GM23338 (cell line): ENCODE data around the gene RASA3. TPM values are rescaled to one million over a fixed set of nuclear protein-coding genes. Genes with fewer than 3 reads are reported as not detected.
A peak's percentile ranks its signal among the peaks of the same experiment; 100 is the strongest.

Experiments used
- ATAC-seq: fragments of 200-7000 bp; cut with Tn5 transposase; 3 replicates; pipeline ENCODE4 v1.9.1; 2020
- DNase-seq: peaks from one replicate; pipeline ENCODE4 v3.0.0-alpha.2; 2015; ENCODE audit warnings: low spot score
- H2AFZ ChIP-seq: fragments of 200-600 bp; sonication (generic); 2 replicates; pipeline ENCODE4 v1.8.0; 2016; ENCODE audit warnings: antibody characterized with exemption, mild to moderate bottlenecking, moderate library complexity
- H3F3A ChIP-seq: fragments of 200-600 bp; sonication (generic); replicated peaks from 2 replicates; pipeline ENCODE4 v1.8.0; 2017; ENCODE audit warnings: antibody characterized with exemption, mixed run types, low read depth
- H3K27ac ChIP-seq: fragments of 200-600 bp; sonication (generic); 2 replicates; pipeline ENCODE4 v1.6.1; 2016; ENCODE audit warnings: low read depth
- H3K27me3 ChIP-seq: fragments of 200-600 bp; sonication (generic); 2 replicates; pipeline ENCODE4 v1.8.0; 2016; ENCODE audit warnings: mild to moderate bottlenecking, mixed run types, moderate library complexity; ENCODE audit not compliant: insufficient read depth
- H3K36me3 ChIP-seq: fragments of 200-600 bp; sonication (generic); 2 replicates; pipeline ENCODE4 v1.8.0; 2016; ENCODE audit warnings: mild to moderate bottlenecking; ENCODE audit not compliant: insufficient read depth
- H3K4me1 ChIP-seq: fragments of 200-600 bp; sonication (generic); 2 replicates; pipeline ENCODE4 v1.8.0; 2016; ENCODE audit warnings: mild to moderate bottlenecking, moderate library complexity; ENCODE audit not compliant: insufficient read depth
- H3K4me2 ChIP-seq: fragments of 200-600 bp; sonication (generic); 2 replicates; pipeline ENCODE4 v1.7.1; 2017; ENCODE audit warnings: mixed run types
- H3K4me3 ChIP-seq: fragments of 200-600 bp; sonication (generic); 2 replicates; pipeline ENCODE4 v1.6.1; 2016; ENCODE audit warnings: mixed run types
- H3K79me2 ChIP-seq: fragments of 200-600 bp; sonication (generic); replicated peaks from 2 replicates; pipeline ENCODE4 v1.8.0; 2017; ENCODE audit warnings: mild to moderate bottlenecking; ENCODE audit not compliant: insufficient read depth
- H3K9me2 ChIP-seq: fragments of 200-600 bp; sonication (generic); 2 replicates; pipeline ENCODE4 v1.8.0; 2017; ENCODE audit not compliant: insufficient read depth
- H4K20me1 ChIP-seq: fragments of 200-600 bp; sonication (generic); replicated peaks from 2 replicates; pipeline ENCODE4 v1.8.0; 2017; ENCODE audit warnings: mild to moderate bottlenecking; ENCODE audit not compliant: insufficient read depth
- H3K27ac Mint-ChIP-seq: 2 replicates; pipeline ENCODE4 v1.8.0; 2020; ENCODE audit warnings: inconsistent platforms, mild to moderate bottlenecking, moderate library complexity, mixed read lengths
- H3K27me3 Mint-ChIP-seq: 3 replicates; pipeline ENCODE4 v1.8.0; 2022; ENCODE audit warnings: low read depth, mild to moderate bottlenecking, moderate library complexity, mixed read lengths, inconsistent platforms; ENCODE audit not compliant: insufficient read depth, poor library complexity
- H3K36me3 Mint-ChIP-seq: 3 replicates; pipeline ENCODE4 v1.8.0; 2021; ENCODE audit warnings: low read depth, mild to moderate bottlenecking, inconsistent platforms, moderate library complexity, mixed read lengths
- H3K4me1 Mint-ChIP-seq: 3 replicates; pipeline ENCODE4 v1.8.0; 2020; ENCODE audit warnings: mild to moderate bottlenecking, inconsistent platforms, mixed read lengths
- H3K4me3 Mint-ChIP-seq: 3 replicates; pipeline ENCODE4 v1.8.0; 2021; ENCODE audit warnings: moderate library complexity, mild to moderate bottlenecking, inconsistent platforms, mixed read lengths
- H3K9me3 Mint-ChIP-seq: 3 replicates; pipeline ENCODE4 v1.8.0; 2020; ENCODE audit warnings: moderate library complexity, mild to moderate bottlenecking, inconsistent platforms, mixed read lengths
- ETS1 ChIP-seq: IDR thresholded peaks from 2 replicates; pipeline ENCODE4 v1.6.1; 2016; ENCODE audit warnings: antibody characterized with exemption
- JUNB ChIP-seq: IDR thresholded peaks from one replicate; pipeline ENCODE4 v1.6.1; 2016; ENCODE audit warnings: antibody characterized with exemption; ENCODE audit not compliant: unreplicated experiment
- STAT1 ChIP-seq: IDR thresholded peaks from one replicate; pipeline ENCODE4 v1.6.1; 2016; ENCODE audit warnings: antibody characterized with exemption; ENCODE audit not compliant: unreplicated experiment
- ZNF114 ChIP-seq: fragments of 250-450 bp; sonication (Bioruptor Pico); IDR thresholded peaks from 2 replicates; pipeline ENCODE4 v1.5.0; 2020; ENCODE audit warnings: mild to moderate bottlenecking, moderate library complexity
- ZNF331 ChIP-seq: fragments of 250-450 bp; sonication (Bioruptor Pico); IDR thresholded peaks from 2 replicates; pipeline ENCODE4 v1.5.0; 2020; ENCODE audit warnings: low read depth, mild to moderate bottlenecking, moderate library complexity
- polyA plus RNA-seq: library from polyadenylated mRNA; unstranded; fragments of >200 nt; fragmentation: Nextera tagmentation; extraction: Ambion mirVana; gene quantifications from 2 replicates; pipeline ENCODE4 v1.2.1, GENCODE V29; 2016
- total RNA-seq: library from RNA; depleted of rRNA; stranded (reverse); fragments of >200 nt; shearing (Covaris generic); gene quantifications from 2 replicates; pipeline ENCODE4 v1.2.3, GENCODE V29; 2014
- TF ChIP-seq, protein P1 (sequence below): IDR thresholded peaks from one replicate; pipeline ENCODE4 v1.6.1; 2018; ENCODE audit warnings: antibody characterized with exemption; ENCODE audit not compliant: unreplicated experiment
- TF ChIP-seq, protein P2 (sequence below), 2 experiments: fragments of 200-600 bp in 1 of 2; sonication (generic) in 1 of 2; conservative IDR thresholded peaks; 2 replicates each; pipeline versions ENCODE4 v1.5.1 to v1.6.1; 2016 to 2017; ENCODE audit warnings: antibody characterized with exemption in 2 of 2, low read depth in 2 of 2, mild to moderate bottlenecking in 2 of 2, moderate library complexity in 1 of 2

Gene RASA3
- total and polyA plus RNA-seq, 2 experiments from 2014 or later, result 11.2 to 20.7 TPM

DNA sequence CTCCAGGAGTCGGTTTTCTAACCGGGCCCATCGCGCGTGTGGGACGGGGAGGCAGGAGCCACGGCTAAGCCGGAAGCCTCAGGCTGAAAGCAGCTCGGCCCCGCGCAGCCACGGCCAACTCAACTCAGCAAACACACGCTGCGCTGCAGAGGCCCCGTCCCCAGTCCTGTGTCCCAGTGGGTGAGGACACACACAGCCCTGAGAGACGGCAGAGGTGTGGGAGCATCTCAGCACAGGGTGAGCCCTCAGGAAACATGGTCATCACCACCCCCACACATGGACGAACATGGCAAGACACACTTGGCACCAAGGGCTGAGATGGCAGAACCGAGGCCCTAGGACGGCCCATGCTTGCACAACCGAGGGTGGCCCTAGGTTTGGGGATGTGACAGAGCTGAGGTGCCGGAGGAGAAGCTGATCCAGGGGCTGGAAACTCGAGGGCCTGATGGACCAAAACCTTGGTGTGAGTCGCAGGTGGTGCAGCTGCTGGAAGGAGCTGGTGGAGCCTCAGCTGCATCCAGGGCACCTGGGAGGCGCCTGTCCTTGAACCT is 129.6 kb downstream of the RASA3 start:
- ATAC-seq, result no peak
- no peak overlapping the region for H3K4me3 ChIP-seq
- H3K27me3 ChIP-seq, result no peaks in the 10 kb centered on the region
- H3K27ac ChIP-seq, result no peak overlapping the region
- H3F3A ChIP-seq, result no peaks in the 10 kb centered on the region
- no peak overlapping the region for H2AFZ ChIP-seq
- no peaks in the 10 kb centered on the region for H3K9me3 Mint-ChIP-seq
- no peak for DNase-seq
- no peak overlapping the region for H3K4me3 Mint-ChIP-seq
- H4K20me1 ChIP-seq, result no peaks in the 10 kb centered on the region
- no peak overlapping the region for H3K4me2 ChIP-seq
- no peaks in the 10 kb centered on the region for H3K4me1 ChIP-seq
- no peaks in the 10 kb centered on the region for H3K4me1 Mint-ChIP-seq
- H3K36me3 ChIP-seq, result no peaks in the 10 kb centered on the region
- H3K27me3 Mint-ChIP-seq, result peaks cover 4% of the 10 kb centered on the region
- no peaks in the 10 kb centered on the region; the same call in 2 of the 3 replicates for H3K36me3 Mint-ChIP-seq
- H3K9me2 ChIP-seq, result no peaks in the 10 kb centered on the region
- TF ChIP-seq JUNB, result no peak
- TF ChIP-seq ETS1, result no peak
- TF ChIP-seq ZNF114 (CRISPR knock-in tag), result no peak
- TF ChIP-seq, protein P1, sequence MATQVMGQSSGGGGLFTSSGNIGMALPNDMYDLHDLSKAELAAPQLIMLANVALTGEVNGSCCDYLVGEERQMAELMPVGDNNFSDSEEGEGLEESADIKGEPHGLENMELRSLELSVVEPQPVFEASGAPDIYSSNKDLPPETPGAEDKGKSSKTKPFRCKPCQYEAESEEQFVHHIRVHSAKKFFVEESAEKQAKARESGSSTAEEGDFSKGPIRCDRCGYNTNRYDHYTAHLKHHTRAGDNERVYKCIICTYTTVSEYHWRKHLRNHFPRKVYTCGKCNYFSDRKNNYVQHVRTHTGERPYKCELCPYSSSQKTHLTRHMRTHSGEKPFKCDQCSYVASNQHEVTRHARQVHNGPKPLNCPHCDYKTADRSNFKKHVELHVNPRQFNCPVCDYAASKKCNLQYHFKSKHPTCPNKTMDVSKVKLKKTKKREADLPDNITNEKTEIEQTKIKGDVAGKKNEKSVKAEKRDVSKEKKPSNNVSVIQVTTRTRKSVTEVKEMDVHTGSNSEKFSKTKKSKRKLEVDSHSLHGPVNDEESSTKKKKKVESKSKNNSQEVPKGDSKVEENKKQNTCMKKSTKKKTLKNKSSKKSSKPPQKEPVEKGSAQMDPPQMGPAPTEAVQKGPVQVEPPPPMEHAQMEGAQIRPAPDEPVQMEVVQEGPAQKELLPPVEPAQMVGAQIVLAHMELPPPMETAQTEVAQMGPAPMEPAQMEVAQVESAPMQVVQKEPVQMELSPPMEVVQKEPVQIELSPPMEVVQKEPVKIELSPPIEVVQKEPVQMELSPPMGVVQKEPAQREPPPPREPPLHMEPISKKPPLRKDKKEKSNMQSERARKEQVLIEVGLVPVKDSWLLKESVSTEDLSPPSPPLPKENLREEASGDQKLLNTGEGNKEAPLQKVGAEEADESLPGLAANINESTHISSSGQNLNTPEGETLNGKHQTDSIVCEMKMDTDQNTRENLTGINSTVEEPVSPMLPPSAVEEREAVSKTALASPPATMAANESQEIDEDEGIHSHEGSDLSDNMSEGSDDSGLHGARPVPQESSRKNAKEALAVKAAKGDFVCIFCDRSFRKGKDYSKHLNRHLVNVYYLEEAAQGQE, result no peak
- TF ChIP-seq ZNF331, result no peak
- no peaks in the 10 kb centered on the region for H3K79me2 ChIP-seq
- H3K27ac Mint-ChIP-seq, result no peak overlapping the region

- ATAC-seq (peak; percentile 68), DNase-seq (peak; percentile 34)
- H2AFZ ChIP-seq, result no peak overlapping the region
- H3K27me3 ChIP-seq, result no peaks in the 10 kb centered on the region
- no peaks in the 10 kb centered on the region for H3K4me1 Mint-ChIP-seq
- no peaks in the 10 kb centered on the region; the same call in 2 of the 3 replicates for H3K36me3 Mint-ChIP-seq
- H3K4me2 ChIP-seq, result no peak overlapping the region
- no peak overlapping the region for H3K4me3 ChIP-seq
- H3K9me2 ChIP-seq, result no peaks in the 10 kb centered on the region
- no peak overlapping the region for H3K27ac ChIP-seq
- no peak overlapping the region for H3K4me3 Mint-ChIP-seq
- peaks cover 2% of the 10 kb centered on the region for H3K27me3 Mint-ChIP-seq
- H3K79me2 ChIP-seq, result no peaks in the 10 kb centered on the region
- no peaks in the 10 kb centered on the region for H3K4me1 ChIP-seq
- H3K9me3 Mint-ChIP-seq, result no peaks in the 10 kb centered on the region
- H3K27ac Mint-ChIP-seq, result no peak overlapping the region
- no peaks in the 10 kb centered on the region for H4K20me1 ChIP-seq
- H3K36me3 ChIP-seq, result no peaks in the 10 kb centered on the region
- no peaks in the 10 kb centered on the region for H3F3A ChIP-seq
- TF ChIP-seq, protein P2, sequence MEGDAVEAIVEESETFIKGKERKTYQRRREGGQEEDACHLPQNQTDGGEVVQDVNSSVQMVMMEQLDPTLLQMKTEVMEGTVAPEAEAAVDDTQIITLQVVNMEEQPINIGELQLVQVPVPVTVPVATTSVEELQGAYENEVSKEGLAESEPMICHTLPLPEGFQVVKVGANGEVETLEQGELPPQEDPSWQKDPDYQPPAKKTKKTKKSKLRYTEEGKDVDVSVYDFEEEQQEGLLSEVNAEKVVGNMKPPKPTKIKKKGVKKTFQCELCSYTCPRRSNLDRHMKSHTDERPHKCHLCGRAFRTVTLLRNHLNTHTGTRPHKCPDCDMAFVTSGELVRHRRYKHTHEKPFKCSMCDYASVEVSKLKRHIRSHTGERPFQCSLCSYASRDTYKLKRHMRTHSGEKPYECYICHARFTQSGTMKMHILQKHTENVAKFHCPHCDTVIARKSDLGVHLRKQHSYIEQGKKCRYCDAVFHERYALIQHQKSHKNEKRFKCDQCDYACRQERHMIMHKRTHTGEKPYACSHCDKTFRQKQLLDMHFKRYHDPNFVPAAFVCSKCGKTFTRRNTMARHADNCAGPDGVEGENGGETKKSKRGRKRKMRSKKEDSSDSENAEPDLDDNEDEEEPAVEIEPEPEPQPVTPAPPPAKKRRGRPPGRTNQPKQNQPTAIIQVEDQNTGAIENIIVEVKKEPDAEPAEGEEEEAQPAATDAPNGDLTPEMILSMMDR (conservative IDR thresholded peaks at IDR 0.05; ENCODE audit: low read depth in 2 of 2), result no peak
- no peak for TF ChIP-seq ETS1
- no peak for TF ChIP-seq STAT1
- TF ChIP-seq JUNB, result no peak
- TF ChIP-seq, protein P1, result no peak
- no peak for TF ChIP-seq ZNF114 (CRISPR knock-in tag)
Observed at GRCh38 chr13:114002009-114002544, 130.3 kb downstream of the RASA3 start.
